Thyroid gland (tissue), 4 donors: ENCODE measurements around the gene ZNF573. TPM values are rescaled to one million over a fixed set of nuclear protein-coding genes. Genes with fewer than 3 reads are reported as not detected.

Experiments used
- DNase-seq, 2 donors: peaks; one replicate each; pipeline ENCODE4 v3.0.0-alpha.2; 2019
- H3K27ac ChIP-seq, 3 donors: fragments of 200-600 bp; sonication (generic); 1 replicate in 2 of 3; 2 replicates in 1 of 3; pipeline ENCODE4 v1.5.1; 2016 to 2019; ENCODE audit warnings: mild to moderate bottlenecking in 1 of 3, moderate library complexity in 1 of 3
- H3K27me3 ChIP-seq: fragments of 200-600 bp; sonication (generic); one replicate; pipeline ENCODE4 v1.5.1; 2019
- H3K36me3 ChIP-seq, 2 donors: fragments of 200-600 bp; sonication (generic); one replicate each; pipeline ENCODE4 v1.5.1; 2016 to 2019
- H3K4me1 ChIP-seq, 2 donors: fragments of 200-600 bp; sonication (generic); one replicate each; pipeline ENCODE4 v1.5.1; 2017 to 2019
- H3K4me3 ChIP-seq, 3 donors: fragments of 200-600 bp; sonication (generic); replicated peaks in 1 of 3; 1 replicate in 2 of 3; 2 replicates in 1 of 3; pipeline ENCODE4 v1.5.1; 2016; ENCODE audit warnings: mild to moderate bottlenecking in 1 of 3
- H3K9me3 ChIP-seq: fragments of 200-600 bp; sonication (generic); one replicate; pipeline ENCODE4 v1.5.1; 2017
- POLR2A ChIP-seq, 2 donors: fragments of 450-650 bp; IDR thresholded peaks; one replicate each; pipeline ENCODE4 v1.6.1; 2017; ENCODE audit warnings: antibody characterized with exemption in 2 of 2, mild to moderate bottlenecking in 2 of 2, moderate library complexity in 1 of 2
- WGBS, 2 donors: methylation state at CpG; one replicate each; pipeline ENCODE4 v1.1.5; 2017; 5-methylcytosine and 5-hydroxymethylcytosine counted together
- intact Hi-C: fragments of 100-400 bp; cut with DNase I; formaldehyde crosslinking; loops from one replicate; pipeline ENCODE4 v1.15.1; 2023
- small RNA-seq: library from RNA; depleted of rRNA; stranded (forward); fragments of <200 nt; gene quantifications from one replicate; pipeline ENCODE3, GENCODE V24; 2016
- total RNA-seq, 4 donors: library from RNA; depleted of rRNA; stranded (reverse); fragments of >200 nt; gene quantifications; one replicate each; pipeline ENCODE4 v1.2.3, GENCODE V29; 2016
- TF ChIP-seq, protein P1 (sequence below), 6 experiments: fragments of 200-600 bp in 3 of 6; fragments of 450-650 bp in 3 of 6; sonication (generic) in 3 of 6; IDR thresholded peaks; one replicate each; pipeline ENCODE4 v1.5.1; 2016 to 2019; ENCODE audit warnings: antibody characterized with exemption in 6 of 6, mild to moderate bottlenecking in 2 of 6, inconsistent platforms in 1 of 6, moderate library complexity in 1 of 6

ZNF573 gene
- total RNA-seq, 4 donors from 2014 or later: 15.5 to 26.3 (median 22.3) TPM

DNA sequence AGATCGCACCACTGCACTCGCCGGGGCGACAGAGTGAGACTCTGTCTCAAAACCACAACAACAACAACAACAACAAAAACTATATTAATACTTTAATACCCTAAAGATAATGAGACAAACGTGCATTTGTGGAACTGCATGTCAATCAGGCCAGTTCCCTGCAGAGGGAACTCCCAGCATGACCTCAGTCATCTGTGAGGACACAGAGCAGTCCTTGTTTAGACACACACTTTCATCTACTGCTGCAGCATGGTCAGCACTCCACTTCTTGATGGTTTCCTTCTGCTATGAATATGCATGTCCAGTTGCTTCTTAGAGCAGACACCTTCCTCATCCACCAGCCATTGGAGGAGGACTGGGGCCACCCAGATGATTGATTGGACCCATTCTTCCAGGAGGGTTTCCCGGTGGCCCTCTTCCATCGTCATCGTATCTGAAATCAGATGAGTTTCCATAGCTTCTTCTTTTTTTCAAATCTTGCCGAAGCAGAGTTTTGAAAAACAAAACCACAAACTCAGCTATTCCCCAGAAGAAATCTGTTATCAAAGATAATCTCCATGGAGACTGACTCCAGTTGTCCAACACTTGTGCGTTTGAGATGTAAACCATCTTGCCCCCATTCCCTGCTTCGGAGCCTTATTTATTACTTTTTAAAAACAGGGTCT, 86.3 kb downstream of the ZNF573 start:
- intact Hi-C loops: no loop called here
- no peaks in the 10 kb centered on the region for H3K9me3 ChIP-seq
- peaks cover 0 to 3% of the 10 kb centered on the region in 2 donors for H3K4me1 ChIP-seq
- H3K27me3 ChIP-seq: no peaks in the 10 kb centered on the region
- no peak overlapping the region for H3K4me3 ChIP-seq
- no peak overlapping the region for H3K27ac ChIP-seq
- TF ChIP-seq POLR2A (IDR thresholded peaks at IDR 0.05): no peak
- TF ChIP-seq, protein P1, sequence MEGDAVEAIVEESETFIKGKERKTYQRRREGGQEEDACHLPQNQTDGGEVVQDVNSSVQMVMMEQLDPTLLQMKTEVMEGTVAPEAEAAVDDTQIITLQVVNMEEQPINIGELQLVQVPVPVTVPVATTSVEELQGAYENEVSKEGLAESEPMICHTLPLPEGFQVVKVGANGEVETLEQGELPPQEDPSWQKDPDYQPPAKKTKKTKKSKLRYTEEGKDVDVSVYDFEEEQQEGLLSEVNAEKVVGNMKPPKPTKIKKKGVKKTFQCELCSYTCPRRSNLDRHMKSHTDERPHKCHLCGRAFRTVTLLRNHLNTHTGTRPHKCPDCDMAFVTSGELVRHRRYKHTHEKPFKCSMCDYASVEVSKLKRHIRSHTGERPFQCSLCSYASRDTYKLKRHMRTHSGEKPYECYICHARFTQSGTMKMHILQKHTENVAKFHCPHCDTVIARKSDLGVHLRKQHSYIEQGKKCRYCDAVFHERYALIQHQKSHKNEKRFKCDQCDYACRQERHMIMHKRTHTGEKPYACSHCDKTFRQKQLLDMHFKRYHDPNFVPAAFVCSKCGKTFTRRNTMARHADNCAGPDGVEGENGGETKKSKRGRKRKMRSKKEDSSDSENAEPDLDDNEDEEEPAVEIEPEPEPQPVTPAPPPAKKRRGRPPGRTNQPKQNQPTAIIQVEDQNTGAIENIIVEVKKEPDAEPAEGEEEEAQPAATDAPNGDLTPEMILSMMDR (IDR thresholded peaks at IDR 0.05): no peak
- 76 to 77% methylated on average over 11 of the region's 11 CpGs for WGBS, 2 donors
- H3K36me3 ChIP-seq: no peaks in the 10 kb centered on the region
- no peak for DNase-seq

DNA sequence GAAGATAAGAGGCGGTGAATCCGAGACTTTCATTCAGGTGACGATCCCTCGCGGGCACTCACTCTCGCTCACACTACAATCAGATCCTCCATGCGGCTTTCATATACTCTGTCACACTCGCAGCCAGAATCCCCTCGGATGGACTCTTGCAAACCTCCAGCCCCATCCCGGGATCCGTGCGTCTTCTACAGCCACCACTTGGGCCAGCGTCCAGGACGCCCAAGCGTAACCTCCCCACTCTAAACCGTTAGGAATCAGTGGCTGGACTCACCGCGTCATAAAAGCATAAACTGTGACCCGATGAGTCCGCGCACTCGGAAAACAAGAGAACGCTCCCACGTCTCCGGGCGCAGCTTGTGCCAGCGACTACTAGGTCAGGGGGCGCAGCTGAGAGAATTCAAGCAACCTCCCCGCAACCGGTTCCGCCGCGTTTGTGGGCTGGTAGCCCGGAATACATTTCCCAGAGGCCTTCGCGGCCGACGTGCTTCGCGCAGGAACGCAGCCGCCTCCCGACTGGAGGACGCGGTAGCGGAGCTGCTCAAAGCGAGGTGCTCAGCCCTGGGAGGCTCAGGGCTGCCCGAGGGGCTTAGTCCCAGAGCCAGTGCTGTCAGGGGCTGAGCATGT, 87.4 kb downstream of the ZNF573 start:
- H3K27ac ChIP-seq: peak overlapping the region; percentile 51 to 79 (median 57)
- H3K9me3 ChIP-seq: no peaks in the 10 kb centered on the region
- H3K4me3 ChIP-seq: peak overlapping the region; percentile 44 to 70 (median 47)
- WGBS, 2 donors: 1% methylated on average over 31 to 37 of the region's 48 CpGs
- peak; percentile 82 to 84 for DNase-seq
- no peaks in the 10 kb centered on the region for H3K36me3 ChIP-seq
- TF ChIP-seq, protein P1 (IDR thresholded peaks at IDR 0.05): no peak
- peak in 1 of 2 donors; percentile 55 for TF ChIP-seq POLR2A (IDR thresholded peaks at IDR 0.05)
- intact Hi-C loops: no loop called here
- peaks cover 0 to 3% of the 10 kb centered on the region in 2 donors for H3K4me1 ChIP-seq
- no peaks in the 10 kb centered on the region for H3K27me3 ChIP-seq

Small RNA genes within 50 kb of the gene (small RNA-seq; reads per million reads assigned to genes)
- gene SELENOKP1: not detected

Other genes with a start within 250 kb of the ZNF573 start
- gene ZNF571, start 184.8 kb downstream of the ZNF573 start, total RNA-seq: 10 to 100 TPM in 3 of 4 donors, 1 to 10 TPM in 1; 8.7 to 19.3 (median 13.8) TPM
- 10 to 100 TPM in 2 of 4 donors, 1 to 10 TPM in 2; 9.6 to 30.7 (median 11.0) TPM for gene ZNF540, start 184.7 kb downstream of the ZNF573 start, total RNA-seq
- 10 to 100 TPM; 18.5 to 29.4 (median 23.2) TPM for gene ZFP30, start 124.1 kb downstream of the ZNF573 start, total RNA-seq
- gene ZNF607, start 59.8 kb downstream of the ZNF573 start, total RNA-seq: 10 to 100 TPM in 3 of 4 donors, 1 to 10 TPM in 1; 8.0 to 15.8 (median 11.1) TPM
- gene WDR87, start 127.0 kb upstream of the ZNF573 start, total RNA-seq: under 1 TPM in 1 of 4 donors, not detected in 3; under 0.01 TPM
- gene SIPA1L3, start 127.6 kb upstream of the ZNF573 start, total RNA-seq: 100 to 1,000 TPM in 3 of 4 donors, 10 to 100 TPM in 1; 39.4 to 130 (median 116) TPM